Right cardiac atrium (tissue), 5 donors: ENCODE measurements around the gene RAX2. TPM values are rescaled to one million over a fixed set of nuclear protein-coding genes. Genes with fewer than 3 reads are reported as not detected.

Experiments used
- ATAC-seq, 2 donors: fragments of 200-7000 bp; cut with Tn5 transposase; one replicate each; pipeline versions ENCODE4 v1.8.0 to v1.9.1; 2020; ENCODE audit warnings: moderate library complexity in 2 of 2, mild to moderate bottlenecking in 1 of 2
- DNase-seq, 3 donors: peaks; one replicate each; pipeline ENCODE4 v3.0.0-alpha.2; 2020
- H3K27ac ChIP-seq: one replicate; pipeline ENCODE4 v1.5.1; 2013; ENCODE audit warnings: mild to moderate bottlenecking, low read length, control low read depth, moderate library complexity
- H3K27me3 ChIP-seq: one replicate; pipeline ENCODE4 v1.6.1; 2013; ENCODE audit not compliant: control insufficient read depth, insufficient read depth
- H3K4me1 ChIP-seq: one replicate; pipeline ENCODE4 v1.6.1; 2013; ENCODE audit warnings: low read length; ENCODE audit not compliant: control insufficient read depth, insufficient read depth
- H3K4me3 ChIP-seq: one replicate; pipeline ENCODE4 v1.5.1; 2013; ENCODE audit warnings: low read length, control low read depth
- H3K9me3 ChIP-seq: one replicate; pipeline ENCODE4 v1.6.1; 2013; ENCODE audit warnings: low read length; ENCODE audit not compliant: control insufficient read depth
- WGBS: extraction: QIAGEN DNeasy Blood & Tissue Kit; methylation state at CpG from one replicate; pipeline ENCODE4 v1.1.7; 2013; 5-methylcytosine and 5-hydroxymethylcytosine counted together
- intact Hi-C, 4 donors: fragments of 100-400 bp; cut with DNase I; formaldehyde crosslinking; loops; one replicate each; pipeline versions ENCODE4 v1.11.0 to v1.14.0; 2022 to 2023
- polyA plus RNA-seq: library from polyadenylated mRNA; stranded (reverse); fragments of 200-250 nt; gene quantifications from one replicate; pipeline ENCODE4 v1.2.3, GENCODE V29; 2013
- total RNA-seq, 4 donors: library from RNA; stranded (reverse); fragmentation: NEBNext Ultra II Directional; extraction: Animal tissue kit (Norgen Biotek cat#: 25700); gene quantifications; one replicate each; pipeline ENCODE4 v1.2.1, GENCODE V29; 2021
- donor health status: healthy with polysubstance abuse.
- donor health status: DM: no; HTN: yes; CAD: no.
- donor health status: DM: no; HTN: no; CAD: no.
- donor health status: DM: no; HTN: yes; CAD: no; lungs with severe emphysema.
- donor health status: DM: yes; HTN: yes; CAD: no.

RAX2 gene
- total and polyA plus RNA-seq, 5 donors = not detected

DNA sequence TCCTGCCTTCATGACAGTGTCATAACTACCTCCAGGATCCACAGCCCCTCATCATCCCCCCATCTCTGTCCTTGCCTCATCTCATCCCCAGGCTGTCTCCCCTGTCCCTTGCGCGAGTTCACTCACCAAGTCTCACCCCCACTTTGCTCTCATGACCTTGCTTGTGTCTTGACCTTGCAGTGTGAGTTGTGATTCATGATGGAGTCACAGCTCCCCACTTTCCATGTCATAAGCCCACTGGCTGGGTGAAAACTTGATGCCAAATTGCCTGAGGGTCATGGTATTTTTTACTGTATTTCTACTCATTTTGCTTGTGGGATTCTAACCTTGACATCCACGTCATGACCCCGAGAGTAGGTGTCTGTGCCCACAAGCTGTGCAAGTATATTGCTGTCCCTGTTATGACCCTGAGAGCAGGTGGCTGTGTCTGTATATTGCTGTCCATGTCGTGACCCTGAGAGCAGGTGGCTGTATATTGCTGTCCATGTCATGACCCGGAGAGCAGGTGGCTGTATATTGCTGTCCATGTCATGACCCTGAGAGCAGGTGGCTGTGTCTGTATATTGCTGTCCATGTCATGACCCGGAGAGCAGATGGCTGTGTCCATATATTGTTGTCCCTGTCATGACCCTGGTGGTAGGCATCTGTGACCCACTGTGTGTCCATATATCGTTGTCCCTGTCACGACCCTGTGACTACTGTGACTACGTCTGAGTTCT is 34.4 kb downstream of the RAX2 start:
- Histone ChIP-seq H3K27me3 (no peaks in the 10 kb centered on the region), H3K4me1 (no peaks in the 10 kb centered on the region), H3K9me3 (no peaks in the 10 kb centered on the region), H3K4me3 (no peak overlapping the region), H3K27ac (no peak overlapping the region)
- WGBS = 85% methylated on average over 10 of the region's 10 CpGs
- intact Hi-C loops = no loop called here
- DNase-seq (no peak), ATAC-seq (no peak)

DNA sequence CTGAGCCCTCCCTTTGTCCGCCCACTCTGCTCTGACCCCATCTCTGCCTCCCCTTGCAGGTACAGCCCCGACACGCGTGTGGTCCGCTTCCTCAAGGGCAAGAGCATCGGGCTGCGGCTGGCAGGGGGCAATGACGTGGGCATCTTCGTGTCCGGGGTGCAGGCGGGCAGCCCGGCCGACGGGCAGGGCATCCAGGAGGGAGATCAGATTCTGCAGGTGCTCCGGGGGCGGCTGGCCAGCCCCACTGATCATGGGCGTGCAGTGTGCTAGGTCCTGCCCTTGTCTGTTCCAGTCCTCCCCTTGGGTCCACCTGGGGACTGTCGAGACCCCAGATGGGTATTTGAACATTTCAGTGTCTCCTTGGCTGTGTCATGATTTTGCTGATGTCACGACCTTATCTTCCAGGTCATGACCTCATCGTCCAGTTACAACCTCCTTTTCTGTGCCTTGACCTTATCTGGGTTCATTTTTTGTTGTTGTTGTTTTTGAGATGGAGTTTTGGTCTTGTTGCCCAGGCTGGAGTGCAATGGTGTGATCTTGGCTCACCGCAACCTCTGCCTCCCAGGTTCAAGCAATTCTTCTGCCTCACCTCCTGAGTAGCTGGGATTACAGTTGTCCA is 35.8 kb downstream of the RAX2 start:
- 81% methylated on average over 21 of the region's 21 CpGs for WGBS
- ATAC-seq = peak in 1 of 2 donors; percentile 24
- intact Hi-C loops = no loop called here

DNA sequence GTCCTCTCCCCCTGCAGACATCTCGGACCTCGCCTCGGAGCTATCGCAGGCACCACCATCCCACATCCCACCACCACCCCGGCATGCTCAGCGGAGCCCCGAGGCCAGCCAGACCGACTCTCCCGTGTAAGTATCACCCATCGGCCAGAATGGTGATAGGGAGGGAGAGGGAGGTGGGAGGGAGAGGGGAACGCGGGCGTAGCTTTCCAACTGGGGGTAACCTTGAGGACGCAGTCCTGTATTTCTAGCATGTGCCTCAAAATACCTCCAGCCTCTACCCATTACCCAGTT is 37.8 kb downstream of the RAX2 start:
- Histone ChIP-seq H3K9me3 (no peaks in the 10 kb centered on the region), H3K4me1 (no peaks in the 10 kb centered on the region), H3K27ac (no peak overlapping the region), H3K27me3 (no peaks in the 10 kb centered on the region), H3K4me3 (no peak overlapping the region)
- WGBS = 86% methylated on average over 14 of the region's 14 CpGs
- DNase-seq (no peak), ATAC-seq (no peak)
- intact Hi-C loops = no loop called here

More for the DNA sequence above, 35.8 kb downstream of the RAX2 start:
- Histone ChIP-seq H3K27ac (no peak overlapping the region), H3K9me3 (no peaks in the 10 kb centered on the region), H3K27me3 (no peaks in the 10 kb centered on the region), H3K4me1 (no peaks in the 10 kb centered on the region), H3K4me3 (no peak overlapping the region)
- no peak for DNase-seq

DNA sequence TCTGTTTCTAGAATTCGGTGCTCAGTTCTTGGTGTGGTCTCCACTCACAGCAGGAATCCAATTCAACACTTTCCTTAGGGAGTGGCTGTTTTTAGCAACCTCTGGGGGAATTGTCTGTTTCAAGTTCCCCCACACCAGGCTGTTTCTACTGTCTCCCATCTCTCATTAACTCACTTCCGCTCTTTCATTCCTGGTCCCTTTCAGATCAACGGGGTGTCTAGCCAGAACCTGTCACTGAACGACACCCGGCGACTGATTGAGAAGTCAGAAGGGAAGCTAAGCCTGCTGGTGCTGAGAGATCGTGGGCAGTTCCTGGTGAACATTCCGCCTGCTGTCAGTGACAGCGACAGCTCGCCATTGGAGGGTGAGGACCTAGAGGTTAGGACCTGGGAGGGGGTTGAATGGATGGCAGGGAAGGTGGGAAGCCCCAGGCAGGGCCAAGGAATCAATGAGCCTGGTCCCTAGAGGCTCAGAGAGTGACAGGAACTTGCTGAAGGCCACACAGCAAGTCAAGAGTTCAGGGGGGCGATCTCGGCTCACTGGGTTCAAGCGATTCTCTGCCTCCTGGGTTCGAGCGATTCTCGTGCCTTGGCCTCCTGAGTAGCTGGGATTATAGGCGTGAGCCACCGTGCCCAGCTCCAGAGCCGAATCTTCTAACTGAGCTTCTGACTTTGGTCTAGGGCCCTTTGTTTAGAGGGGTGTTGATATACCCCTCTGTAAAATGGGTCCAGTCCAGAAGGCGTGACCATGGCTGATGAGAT is 38.3 kb downstream of the RAX2 start:
- no peak for ATAC-seq
- Histone ChIP-seq H3K4me3 (no peak overlapping the region), H3K27ac (no peak overlapping the region), H3K4me1 (no peaks in the 10 kb centered on the region), H3K9me3 (no peaks in the 10 kb centered on the region), H3K27me3 (no peaks in the 10 kb centered on the region)
- intact Hi-C loops = no loop called here
- 65% methylated on average over 20 of the region's 20 CpGs for WGBS
- no peak for DNase-seq

DNA sequence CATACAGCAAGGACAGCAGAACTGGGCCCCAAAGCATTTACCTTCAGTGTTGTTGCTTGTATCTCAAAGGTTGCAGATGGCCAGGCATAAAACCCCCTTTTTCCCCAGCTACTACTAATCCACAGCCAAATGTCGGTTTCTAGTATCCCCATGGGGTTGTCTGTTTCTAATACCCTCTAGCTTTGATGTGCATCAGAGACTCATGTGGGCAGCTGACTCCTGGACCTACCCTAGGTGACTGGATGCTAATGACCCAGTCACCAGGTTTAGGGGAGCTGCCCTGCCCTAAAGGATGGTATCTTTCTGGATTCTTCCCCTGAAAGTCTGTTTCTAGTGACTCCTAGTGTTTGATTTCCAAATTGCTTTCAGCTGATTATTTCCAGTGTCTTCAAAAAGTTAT is 39.9 kb downstream of the RAX2 start:
- WGBS = 81% methylated on average over 1 of the region's 1 CpG
- DNase-seq = no peak
- Histone ChIP-seq H3K9me3 (no peaks in the 10 kb centered on the region), H3K27ac (no peak overlapping the region), H3K27me3 (no peaks in the 10 kb centered on the region), H3K4me3 (no peak overlapping the region), H3K4me1 (no peaks in the 10 kb centered on the region)
- ATAC-seq = no peak
- intact Hi-C loops = no loop called here

DNA sequence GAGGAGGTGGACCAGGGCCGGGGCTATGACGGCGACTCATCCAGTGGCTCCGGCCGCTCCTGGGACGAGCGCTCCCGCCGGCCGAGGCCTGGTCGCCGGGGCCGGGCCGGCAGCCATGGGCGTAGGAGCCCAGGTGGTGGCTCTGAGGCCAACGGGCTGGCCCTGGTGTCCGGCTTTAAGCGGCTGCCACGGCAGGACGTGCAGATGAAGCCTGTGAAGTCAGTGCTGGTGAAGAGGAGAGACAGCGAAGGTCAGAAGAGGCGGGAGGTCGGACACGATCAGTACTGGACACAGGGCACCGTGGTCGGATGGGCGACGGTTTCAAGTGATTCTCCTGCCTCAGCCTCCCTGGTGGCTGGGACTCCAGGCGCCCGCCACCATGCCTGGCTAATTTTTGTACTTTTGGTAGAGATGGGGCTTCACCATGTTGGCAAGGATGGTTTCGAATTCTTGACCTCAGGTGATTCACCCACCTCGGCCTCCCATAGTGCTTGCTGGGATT is 41.5 kb downstream of the RAX2 start:
- no peak overlapping the region for H3K4me3 ChIP-seq
- WGBS = 95% methylated on average over 32 of the region's 32 CpGs
- intact Hi-C loops = no loop called here
- DNase-seq (no peak), ATAC-seq (no peak)
- H3K9me3 ChIP-seq = no peaks in the 10 kb centered on the region
- no peaks in the 10 kb centered on the region for H3K27me3 ChIP-seq
- no peaks in the 10 kb centered on the region for H3K4me1 ChIP-seq
- no peak overlapping the region for H3K27ac ChIP-seq

DNA sequence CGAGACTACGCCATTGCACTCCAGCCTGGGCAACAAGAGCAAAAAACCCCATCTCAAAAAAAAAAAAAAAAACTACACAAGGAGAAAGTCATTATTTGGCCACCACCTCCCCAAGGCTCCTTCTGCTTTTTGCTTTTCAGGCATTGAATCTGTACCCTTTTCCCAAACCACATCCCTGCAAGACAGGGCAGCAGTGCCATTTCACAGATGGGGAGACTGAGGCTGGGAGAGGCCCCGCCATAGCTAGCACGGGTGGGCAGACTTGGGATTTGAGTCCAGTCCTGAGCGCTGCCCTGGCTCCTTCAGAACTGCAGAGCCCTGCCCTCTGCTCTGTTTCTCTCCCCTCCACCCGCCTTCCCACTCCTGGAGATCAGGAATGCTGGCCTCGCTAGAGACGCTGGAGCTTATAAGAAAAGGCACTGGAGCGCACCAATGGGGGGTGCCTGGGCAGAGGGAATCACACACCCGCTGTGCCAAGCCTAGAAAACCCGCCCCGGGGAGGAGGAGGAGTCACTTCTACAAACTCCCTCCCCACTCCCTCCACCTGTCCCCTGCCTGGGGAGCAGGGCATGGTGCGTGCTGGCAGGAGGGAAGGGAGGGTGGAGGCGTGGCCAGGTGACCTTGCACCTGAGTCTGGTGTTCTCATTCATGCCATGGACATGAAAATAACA is 46.3 kb downstream of the RAX2 start:
- Histone ChIP-seq H3K9me3 (no peaks in the 10 kb centered on the region), H3K4me1 (no peaks in the 10 kb centered on the region), H3K27me3 (no peaks in the 10 kb centered on the region), H3K4me3 (no peak overlapping the region), H3K27ac (no peak overlapping the region)
- no peak for ATAC-seq
- DNase-seq = no peak
- intact Hi-C loops = no loop called here
- WGBS = 28% methylated on average over 14 of the region's 14 CpGs

DNA sequence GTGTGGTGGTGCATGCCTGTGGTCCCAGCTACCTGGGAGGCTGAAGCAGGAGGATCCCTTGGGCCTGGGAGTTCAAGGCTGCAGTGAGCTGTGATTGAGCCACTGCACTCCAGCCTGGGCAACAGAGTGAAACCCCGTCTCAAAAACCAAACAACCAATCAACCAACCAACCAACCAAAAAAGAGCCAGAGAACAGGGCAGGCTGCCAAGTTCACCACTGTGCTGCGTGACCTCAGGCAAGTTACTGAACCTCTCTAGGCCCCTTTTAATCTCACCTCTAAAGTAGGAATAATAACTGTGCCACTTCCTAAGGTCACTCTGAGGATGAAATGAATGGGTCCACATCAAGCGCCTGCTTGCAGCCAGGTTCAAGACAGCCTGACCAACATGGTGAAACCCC is 46.9 kb downstream of the RAX2 start:
- WGBS = 63% methylated on average over 3 of the region's 3 CpGs
- no peaks in the 10 kb centered on the region for H3K27me3 ChIP-seq
- no peak for DNase-seq
- no peak for ATAC-seq
- no peaks in the 10 kb centered on the region for H3K9me3 ChIP-seq
- intact Hi-C loops = no loop called here
- no peak overlapping the region for H3K4me3 ChIP-seq
- H3K27ac ChIP-seq = no peak overlapping the region
- H3K4me1 ChIP-seq = no peaks in the 10 kb centered on the region

DNA sequence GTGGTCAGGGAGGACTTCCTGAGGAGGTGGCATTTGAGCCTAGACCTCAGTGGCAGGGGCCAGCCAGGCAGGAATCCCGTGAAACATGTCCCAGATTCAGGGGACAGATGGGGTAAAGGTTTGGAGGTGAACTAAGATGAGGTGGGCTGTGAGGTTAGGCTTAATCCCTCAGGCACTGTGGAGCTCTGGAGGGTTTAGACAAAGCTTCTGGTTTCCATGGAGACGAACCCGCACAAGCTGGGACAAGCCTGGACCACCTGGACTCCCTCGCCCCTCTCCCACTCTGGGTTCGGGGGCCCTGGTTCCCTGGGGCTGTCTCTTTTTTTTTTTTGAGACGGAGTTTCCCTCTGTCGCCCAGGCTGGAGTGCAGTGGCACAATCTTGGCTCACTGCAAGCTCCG is 48.1 kb downstream of the RAX2 start:
- H3K9me3 ChIP-seq = no peaks in the 10 kb centered on the region
- H3K4me1 ChIP-seq = no peaks in the 10 kb centered on the region
- H3K4me3 ChIP-seq = no peak overlapping the region
- DNase-seq = no peak
- H3K27ac ChIP-seq = no peak overlapping the region
- intact Hi-C loops = no loop called here
- ATAC-seq = no peak
- WGBS = 58% methylated on average over 8 of the region's 8 CpGs
- no peaks in the 10 kb centered on the region for H3K27me3 ChIP-seq

DNA sequence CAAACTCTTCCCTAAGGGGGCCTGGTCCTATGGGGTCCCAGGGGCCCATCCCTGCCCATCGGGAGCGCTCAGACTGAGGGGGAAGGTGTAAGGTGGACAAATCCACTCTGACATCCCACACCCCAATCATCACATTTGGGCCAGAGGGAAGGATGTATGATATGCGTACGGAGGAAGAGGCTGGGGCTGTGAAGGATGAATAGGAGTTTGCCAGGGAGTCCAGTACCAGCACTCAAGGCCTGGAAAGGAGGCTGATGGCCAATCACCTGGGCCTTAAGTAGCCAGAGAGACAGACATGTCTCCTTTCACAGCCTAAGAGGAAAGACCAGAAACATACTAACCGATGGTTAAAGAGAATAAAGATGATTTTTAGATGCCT is 48.9 kb downstream of the RAX2 start:
- Histone ChIP-seq H3K27ac (no peak overlapping the region), H3K4me3 (no peak overlapping the region), H3K9me3 (no peaks in the 10 kb centered on the region), H3K4me1 (no peaks in the 10 kb centered on the region), H3K27me3 (no peaks in the 10 kb centered on the region)
- intact Hi-C loops = no loop called here
- DNase-seq (no peak), ATAC-seq (no peak)
- WGBS = 77% methylated on average over 5 of the region's 5 CpGs
